Keratinocyte (primary cell): ENCODE results near the gene APOD. TPM values are rescaled to one million over a fixed set of nuclear protein-coding genes. Genes with fewer than 3 reads are reported as not detected.

Source experiments
- DNase-seq: peaks from one replicate; pipeline ENCODE4 v3.0.0-alpha.2; 2011; ENCODE audit warnings: low read depth, missing footprints, low spot score
- FAIRE-seq: peaks from 2 replicates; lab custom pipeline; 2011; peaks lifted over from hg19 to GRCh38; lab: Jason Lieb, UNC
- H2AFZ ChIP-seq: 2 replicates; pipeline ENCODE4 v1.6.0; 2012; ENCODE audit warnings: low read length, control low read depth, inconsistent platforms; ENCODE audit not compliant: control insufficient read depth
- H3K27ac ChIP-seq: 2 replicates; pipeline ENCODE4 v1.5.1; 2011; ENCODE audit warnings: low read length; ENCODE audit not compliant: control insufficient read depth, insufficient read depth
- H3K27me3 ChIP-seq: 3 replicates; pipeline ENCODE4 v1.6.0; 2011; ENCODE audit warnings: low read length; ENCODE audit not compliant: control insufficient read depth, insufficient read depth; ENCODE audit errors: extremely low read depth
- H3K36me3 ChIP-seq, 2 experiments: 2 replicates in 1 of 2; 3 replicates in 1 of 2; pipeline ENCODE4 v1.5.1; 2011; ENCODE audit warnings: low read length in 2 of 2, mild to moderate bottlenecking in 1 of 2; ENCODE audit not compliant: control insufficient read depth in 2 of 2, insufficient read depth in 2 of 2; ENCODE audit errors: extremely low read depth in 1 of 2
- H3K4me1 ChIP-seq: 3 replicates; pipeline ENCODE4 v1.5.1; 2011; ENCODE audit warnings: low read length; ENCODE audit not compliant: control insufficient read depth, insufficient read depth; ENCODE audit errors: extremely low read depth
- H3K4me2 ChIP-seq: 3 replicates; pipeline ENCODE4 v1.6.0; 2011; ENCODE audit warnings: low read depth, low read length; ENCODE audit not compliant: control insufficient read depth, insufficient read depth; ENCODE audit errors: extremely low read depth
- H3K4me3 ChIP-seq, 3 experiments: fragments of 200-600 bp in 1 of 3; sonication (generic) in 1 of 3; 2 replicates in 2 of 3; 3 replicates in 1 of 3; pipeline ENCODE4 v1.5.1; 2011 to 2016; ENCODE audit warnings: low read length in 3 of 3, mild to moderate bottlenecking in 3 of 3, control low read depth in 2 of 3, inconsistent platforms in 1 of 3, low read depth in 1 of 3, mixed read lengths in 1 of 3, mixed run types in 1 of 3, moderate library complexity in 1 of 3; ENCODE audit not compliant: control insufficient read depth in 2 of 3, insufficient read depth in 2 of 3; ENCODE audit errors: extremely low read depth in 1 of 3
- H3K79me2 ChIP-seq: 2 replicates; pipeline ENCODE4 v1.6.0; 2012; ENCODE audit warnings: low read length; ENCODE audit not compliant: control insufficient read depth, insufficient read depth
- H3K9ac ChIP-seq: 3 replicates; pipeline ENCODE4 v1.6.0; 2011; ENCODE audit warnings: low read length; ENCODE audit not compliant: control insufficient read depth, insufficient read depth; ENCODE audit errors: extremely low read depth
- H3K9me1 ChIP-seq: 3 replicates; pipeline ENCODE4 v1.6.0; 2011; ENCODE audit warnings: low read length; ENCODE audit not compliant: control insufficient read depth, insufficient read depth; ENCODE audit errors: extremely low read depth
- H3K9me3 ChIP-seq: 2 replicates; pipeline ENCODE4 v1.5.1; 2012; ENCODE audit warnings: low read depth, low read length; ENCODE audit not compliant: control insufficient read depth
- H4K20me1 ChIP-seq: 3 replicates; pipeline ENCODE4 v1.6.0; 2011; ENCODE audit warnings: low read length; ENCODE audit not compliant: control insufficient read depth, insufficient read depth; ENCODE audit errors: extremely low read depth
- CTCF ChIP-seq, 3 experiments: IDR thresholded peaks in 1 of 3; conservative IDR thresholded peaks in 1 of 3; optimal IDR thresholded peaks in 1 of 3; 2 replicates in 2 of 3; 3 replicates in 1 of 3; pipeline versions ENCODE3 to v1.5.1; 2011; ENCODE audit warnings: low read length in 3 of 3, mild to moderate bottlenecking in 3 of 3, moderate library complexity in 2 of 3, control low read depth in 1 of 3, inconsistent platforms in 1 of 3; ENCODE audit not compliant: insufficient read depth in 2 of 3; ENCODE audit errors: extremely low read depth in 1 of 3
- EZH2 ChIP-seq: IDR thresholded peaks from one replicate; pipeline ENCODE4 v1.6.1; 2012; ENCODE audit warnings: inconsistent platforms, mild to moderate bottlenecking, low read length, moderate library complexity
- dilution Hi-C: fragments of 300-500 bp; cut with MboI; formaldehyde crosslinking; loops from one replicate; pipeline ENCODE4 v1.7.0; 2020; ENCODE audit warnings: low sequenced_read_pairs; ENCODE audit not compliant: extremely low pct_ligation_motif_present
- polyA plus RNA-seq, 5 experiments: library from polyadenylated mRNA; depleted of rRNA in 3 of 5; stranded (reverse) in 3 of 5; stranded (forward) in 1 of 5; unstranded in 1 of 5; fragments of >200 nt; gene quantifications; 1 replicate in 1 of 5; 2 replicates in 3 of 5; 3 replicates in 1 of 5; pipeline versions ENCODE4 v1.2.1 to v1.2.3, GENCODE V29; 2011 to 2012; ENCODE audit warnings: missing spikeins in 2 of 5, low read depth in 1 of 5, low replicate concordance in 1 of 5

Gene APOD
- polyA plus RNA-seq, 1 donor (not counting 4 experiments of a cell fraction or from before 2014, with no cell fraction given), result not detected

GRCh38 chr3:195542698-195543499, 40.8 kb downstream of the APOD start, which contains the start of gene PPP1R2:
Gene PPP1R2 (minus strand): TSS chr3:195543325. CDS start chr3:195543025, 300 bp downstream.
- H2AFZ ChIP-seq, result peak within 1 kb of the TSS; percentile 95
- H3K79me2 ChIP-seq, result peaks cover 43% of the 10 kb centered on the region
- H4K20me1 ChIP-seq, result peaks cover 4% of the 10 kb centered on the region
- H3K27me3 ChIP-seq, result no peaks in the 10 kb centered on the region
- no peaks in the 10 kb centered on the region for H3K36me3 ChIP-seq
- H3K27ac ChIP-seq, result peak within 1 kb of the TSS; percentile 79
- dilution Hi-C loops, result no loop called here
- peak within 1 kb of the TSS; percentile 62 to 94 (median 68) for H3K4me3 ChIP-seq
- H3K4me2 ChIP-seq, result peak within 1 kb of the TSS; percentile 76
- no peaks in the 10 kb centered on the region for H3K9me1 ChIP-seq
- H3K4me1 ChIP-seq, result peaks cover 25% of the 10 kb centered on the region
- FAIRE-seq (no peak), DNase-seq (peak; percentile 45)
- TF ChIP-seq CTCF (optimal IDR thresholded peaks at IDR 0.05 in 1 of 3, IDR thresholded peaks at IDR 0.05 in 1 of 3, conservative IDR thresholded peaks at IDR 0.05 in 1 of 3; ENCODE audit: extremely low read depth in 1 of 3, insufficient read depth in 2 of 3, low read length in 3 of 3), result no peak
- peak within 1 kb of the TSS; percentile 87 for H3K9ac ChIP-seq
- H3K9me3 ChIP-seq, result no peaks in the 10 kb centered on the region

- Histone ChIP-seq H3K27ac (peak overlapping the region; percentile 79), H3K9ac (peak overlapping the region; percentile 87), H3K27me3 (no peaks in the 10 kb centered on the region), H3K79me2 (peaks cover 46% of the 10 kb centered on the region), H3K4me1 (peaks cover 25% of the 10 kb centered on the region), H3K9me3 (no peaks in the 10 kb centered on the region), H3K4me3 (peak overlapping the region; percentile 62 to 94 (median 67)), H3K36me3 (no peaks in the 10 kb centered on the region), H2AFZ (peak overlapping the region; percentile 17), H3K9me1 (no peaks in the 10 kb centered on the region), H3K4me2 (peak overlapping the region; percentile 76), H4K20me1 (peaks cover 4% of the 10 kb centered on the region)
- dilution Hi-C loops, result no loop called here
- FAIRE-seq (no peak), DNase-seq (no peak)
- TF ChIP-seq CTCF (optimal IDR thresholded peaks at IDR 0.05 in 1 of 3, IDR thresholded peaks at IDR 0.05 in 1 of 3, conservative IDR thresholded peaks at IDR 0.05 in 1 of 3; ENCODE audit: extremely low read depth in 1 of 3, insufficient read depth in 2 of 3, low read length in 3 of 3) (no peak), EZH2 (no peak)
These were observed 41.4 kb downstream of the APOD start for GRCh38 chr3:195542316-195542697.
